GM21717 (cell line): Measurements from ENCODE around the gene KRT7.

Source experiments
- ATAC-seq: cut with Tn5 transposase; IDR thresholded peaks from one replicate; pipeline ENCODE4 v1.9.1; 2021; ENCODE audit warnings: mild to moderate bottlenecking, moderate library complexity; ENCODE audit not compliant: unreplicated experiment

Gene KRT7

DNA sequence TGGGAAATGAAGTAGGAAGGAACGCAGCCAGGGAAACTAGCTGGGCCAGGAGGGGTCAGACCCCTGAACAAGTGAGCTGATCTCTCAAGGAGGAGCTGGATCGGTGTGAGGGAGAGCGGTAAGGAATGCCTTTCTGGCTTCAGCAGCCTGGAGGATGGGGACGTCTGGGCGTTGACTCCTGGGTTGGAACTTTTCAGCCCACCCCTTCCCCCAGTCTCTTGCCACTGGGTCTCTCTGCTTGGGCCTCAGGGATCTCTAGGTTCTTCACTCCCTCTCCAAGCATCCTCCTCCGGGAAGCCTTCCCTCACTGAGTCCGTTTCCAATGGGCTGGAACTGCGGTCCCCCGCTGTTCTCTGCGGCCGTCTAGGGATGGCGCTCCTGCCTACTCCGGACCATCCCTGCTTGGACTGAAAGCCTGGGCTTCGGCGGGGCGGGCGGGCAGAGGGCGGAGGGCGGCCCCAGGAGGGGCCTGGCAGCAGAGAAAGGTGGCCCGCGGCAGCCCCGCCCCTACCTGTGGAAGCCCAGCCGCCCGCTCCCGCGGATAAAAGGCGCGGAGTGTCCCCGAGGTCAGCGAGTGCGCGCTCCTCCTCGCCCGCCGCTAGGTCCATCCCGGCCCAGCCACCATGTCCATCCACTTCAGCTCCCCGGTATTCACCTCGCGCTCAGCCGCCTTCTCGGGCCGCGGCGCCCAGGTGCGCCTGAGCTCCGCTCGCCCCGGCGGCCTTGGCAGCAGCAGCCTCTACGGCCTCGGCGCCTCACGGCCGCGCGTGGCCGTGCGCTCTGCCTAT lies at the start of gene KRT7:
KRT7 (plus strand) TSS at position 570 of the 788 bp plus-strand sequence; CDS start at position 624, 54 bp downstream.
- no peak for ATAC-seq

DNA sequence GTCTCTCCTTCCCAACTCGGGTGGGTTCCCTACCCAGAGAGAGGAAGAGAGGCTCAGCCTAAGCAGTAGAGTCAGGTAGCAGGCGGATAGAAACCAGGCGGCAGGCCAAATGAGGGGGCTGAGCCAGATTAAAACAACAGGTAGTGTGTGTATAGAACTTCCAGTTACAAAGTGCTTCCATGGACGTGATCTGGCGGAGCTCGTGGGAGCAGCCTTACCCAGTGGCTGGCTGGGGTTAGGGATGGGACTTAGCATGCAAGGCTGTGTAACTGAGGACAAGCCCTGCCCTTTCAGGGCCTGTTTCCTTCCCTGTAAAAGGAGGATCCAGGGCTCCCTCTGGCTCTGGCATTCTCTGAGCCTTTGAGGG lies 49.5 kb upstream of the KRT7 start:
- no peak for ATAC-seq

DNA sequence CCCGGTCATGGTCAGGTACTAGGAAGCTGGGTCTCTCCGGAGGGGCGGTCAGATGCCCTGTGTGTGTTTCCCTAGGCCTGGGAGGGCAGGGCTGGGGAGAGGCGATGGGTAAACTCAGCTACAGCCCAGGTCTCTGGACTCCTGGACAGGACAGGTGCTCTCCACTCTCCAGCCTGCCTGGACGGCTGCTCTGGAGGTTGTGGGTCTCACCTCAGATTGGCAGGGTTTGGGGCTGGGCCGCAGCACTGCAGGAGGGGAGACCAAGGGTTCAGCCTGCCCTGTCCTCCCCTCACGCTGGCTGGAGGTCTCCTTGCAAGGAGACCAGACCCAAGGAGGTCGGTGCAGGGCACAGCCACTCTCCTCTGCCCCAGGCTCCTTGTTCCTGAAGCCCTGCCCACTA lies 49.1 kb upstream of the KRT7 start:
- no peak for ATAC-seq

DNA sequence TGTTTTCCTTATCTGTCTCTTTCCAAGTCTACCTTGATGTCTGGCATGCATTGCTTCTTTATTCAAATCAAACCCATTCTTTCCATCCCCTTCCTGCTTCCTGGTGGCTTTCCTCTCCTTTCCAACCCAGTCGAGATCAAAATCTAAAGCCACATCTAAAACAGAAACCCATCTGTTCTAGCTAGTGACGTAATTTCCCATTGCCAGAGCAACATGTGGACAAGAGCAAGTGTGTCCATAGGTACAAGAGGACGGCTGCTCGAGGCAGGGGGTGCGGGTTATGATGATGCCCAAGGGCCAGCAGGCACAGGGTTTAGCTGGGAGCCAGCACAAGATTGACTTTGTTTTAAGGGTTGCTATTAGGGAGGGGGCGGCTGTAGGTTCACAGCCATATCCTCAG lies 48.2 kb upstream of the KRT7 start:
- ATAC-seq: no peak

DNA sequence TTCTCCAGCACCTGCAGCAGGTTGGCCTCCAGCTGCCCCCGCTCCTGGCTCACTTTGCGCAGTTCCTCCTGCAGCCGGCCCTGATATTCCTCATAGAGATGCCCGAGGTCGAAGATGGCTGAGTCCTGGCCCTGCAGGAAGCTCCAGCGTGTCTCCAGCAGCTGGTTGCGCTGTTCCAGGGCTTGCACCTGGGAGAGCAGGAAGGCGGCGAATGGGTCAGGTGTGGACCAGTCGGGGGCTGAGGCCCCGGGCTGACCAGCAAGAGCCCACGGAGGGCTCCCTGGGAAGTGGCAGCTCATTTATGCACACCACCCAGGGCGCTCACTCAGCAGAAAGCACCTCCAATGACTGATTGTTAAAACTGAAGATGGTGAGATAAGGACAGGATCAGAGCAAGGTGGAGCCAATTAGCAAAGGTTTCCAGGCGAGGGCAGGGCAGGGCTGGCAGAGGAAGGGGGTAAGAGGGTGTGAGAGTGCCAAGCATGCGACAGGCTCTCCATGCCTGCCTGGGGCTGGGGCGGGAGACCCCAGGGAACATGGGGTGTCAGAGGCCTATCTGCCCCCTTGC lies 47.6 kb upstream of the KRT7 start:
- ATAC-seq: no peak

DNA sequence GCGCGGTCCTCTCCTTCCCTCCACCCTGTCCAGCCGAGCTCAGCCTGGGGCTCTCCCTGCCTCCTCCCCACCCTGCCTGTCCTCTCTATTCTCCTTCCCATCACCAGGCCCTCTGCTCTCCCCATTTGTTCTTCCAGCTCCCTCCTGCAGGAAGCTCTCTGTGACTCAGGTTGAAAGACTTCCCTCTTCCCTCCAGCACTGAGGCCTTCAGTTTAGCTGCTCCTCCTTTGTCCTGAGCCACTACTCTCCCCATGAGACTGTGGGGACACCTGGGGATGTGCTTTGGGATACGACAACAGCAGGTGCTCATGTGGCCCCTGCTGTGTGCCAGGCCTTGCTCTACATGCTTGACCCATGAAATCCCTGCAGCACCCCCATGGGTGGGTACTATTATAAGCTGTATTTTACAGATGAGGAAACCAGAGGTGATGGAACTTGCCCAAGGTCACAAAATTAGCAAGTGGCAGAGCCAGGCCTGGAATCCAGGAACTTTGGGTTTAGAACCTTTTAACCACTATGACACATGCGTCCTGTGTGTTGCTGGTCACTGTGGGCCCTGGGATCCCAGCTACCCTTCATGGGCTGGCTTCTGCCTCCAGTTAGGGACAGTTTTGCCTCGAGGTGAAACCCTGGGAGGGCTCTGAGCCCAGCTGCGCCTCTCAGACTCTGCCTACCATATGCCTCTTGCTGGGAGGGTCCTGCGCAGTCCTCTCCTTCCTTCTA lies 46.8 kb upstream of the KRT7 start:
- ATAC-seq: no peak

DNA sequence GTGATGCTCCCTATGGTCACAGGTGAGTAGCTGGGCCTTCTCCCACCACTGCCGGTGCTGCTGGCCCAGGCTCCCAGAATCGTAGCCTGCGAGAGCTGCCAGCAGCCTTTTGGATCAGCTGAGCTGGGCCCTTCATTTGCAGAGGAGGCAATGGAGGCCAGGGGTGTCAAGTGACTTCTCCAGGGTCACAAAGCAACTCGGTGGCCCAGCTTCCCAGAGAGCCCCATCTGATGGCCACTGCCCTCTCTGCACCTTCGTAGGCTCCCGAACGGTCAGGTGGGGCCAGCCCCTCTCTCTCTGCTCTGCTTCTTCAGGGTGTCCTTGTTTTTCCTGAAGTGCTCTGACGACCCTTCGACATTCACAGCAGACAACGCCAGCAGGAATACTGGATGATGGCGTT lies 45.8 kb upstream of the KRT7 start:
- ATAC-seq: no peak

DNA sequence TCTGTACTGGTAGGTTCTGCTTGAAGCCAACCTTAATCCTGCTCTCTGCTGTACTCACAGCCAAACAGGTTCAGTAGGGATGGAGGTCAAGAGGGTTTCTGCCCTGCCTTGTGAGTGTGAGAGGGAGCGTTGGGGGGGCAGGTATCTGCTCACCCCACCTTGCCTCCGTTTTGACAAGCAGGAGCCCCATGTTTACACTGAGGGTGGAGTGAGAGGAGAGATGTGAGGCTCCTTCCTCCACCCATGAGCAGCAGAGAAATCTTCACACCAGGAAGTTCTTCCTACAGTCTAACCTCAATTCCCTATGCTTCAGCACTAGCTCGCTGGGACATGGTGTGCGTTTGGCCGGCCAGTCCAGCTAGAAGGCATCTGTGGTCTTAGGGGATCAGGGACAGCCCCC lies 45.4 kb upstream of the KRT7 start:
- no peak for ATAC-seq

DNA sequence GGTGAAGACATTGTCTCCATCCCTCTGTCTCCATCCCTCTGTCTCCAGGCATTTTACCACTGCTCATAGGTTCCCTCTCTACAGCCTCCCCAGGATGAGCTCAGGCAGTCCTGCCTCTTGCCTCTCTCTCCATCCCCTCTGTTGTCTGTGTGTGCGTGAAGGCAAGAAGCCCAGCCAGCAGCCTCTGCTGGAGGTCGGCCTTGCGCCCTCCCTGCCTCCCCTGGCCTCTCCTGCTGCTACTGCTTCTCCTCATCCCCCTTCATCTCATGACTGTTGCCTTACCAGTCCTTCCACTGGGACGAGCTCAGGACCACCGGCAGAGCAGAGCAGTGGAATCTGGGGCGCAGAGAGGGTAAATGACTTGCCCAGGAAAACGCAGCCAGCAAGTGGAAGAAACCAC lies 44.4 kb upstream of the KRT7 start:
- ATAC-seq: no peak

DNA sequence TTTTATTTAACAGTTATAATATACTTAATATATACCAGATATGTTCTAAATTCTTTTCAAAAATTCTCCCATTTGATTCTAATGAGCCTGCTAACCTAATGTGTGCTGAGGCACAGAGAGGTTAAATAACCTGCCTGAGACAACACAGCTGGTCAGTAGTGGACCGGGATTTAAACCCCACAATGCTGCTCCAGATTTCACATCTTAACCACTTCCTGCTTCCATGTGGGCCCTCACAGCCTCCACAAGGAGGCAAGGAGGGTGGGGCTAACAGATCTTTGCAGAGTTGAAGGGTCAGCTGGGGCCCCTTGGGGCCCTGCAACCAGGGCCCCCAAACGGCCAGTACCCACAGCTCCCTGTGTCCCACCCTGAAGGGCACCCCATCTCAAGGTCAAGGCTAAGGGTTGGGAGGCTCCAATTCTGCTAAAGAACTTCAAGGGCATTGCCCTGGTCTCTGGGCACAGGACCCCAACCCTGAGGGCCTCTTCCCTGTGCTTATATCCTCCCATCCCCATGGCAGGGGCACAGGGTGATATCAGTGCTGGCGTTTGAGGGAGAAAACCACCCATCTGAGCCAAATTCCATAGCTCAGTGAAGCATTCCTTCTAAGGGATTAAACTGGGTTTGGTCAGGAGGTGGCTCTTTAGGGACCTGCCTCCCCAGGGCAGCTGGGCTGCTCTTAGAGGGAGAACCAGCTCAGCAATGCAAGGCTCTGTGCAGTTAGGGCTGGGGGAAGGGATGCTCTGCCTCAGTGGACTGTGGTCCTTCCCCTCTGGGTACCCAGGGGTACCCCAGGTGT lies 43.5 kb upstream of the KRT7 start:
- no peak for ATAC-seq

DNA sequence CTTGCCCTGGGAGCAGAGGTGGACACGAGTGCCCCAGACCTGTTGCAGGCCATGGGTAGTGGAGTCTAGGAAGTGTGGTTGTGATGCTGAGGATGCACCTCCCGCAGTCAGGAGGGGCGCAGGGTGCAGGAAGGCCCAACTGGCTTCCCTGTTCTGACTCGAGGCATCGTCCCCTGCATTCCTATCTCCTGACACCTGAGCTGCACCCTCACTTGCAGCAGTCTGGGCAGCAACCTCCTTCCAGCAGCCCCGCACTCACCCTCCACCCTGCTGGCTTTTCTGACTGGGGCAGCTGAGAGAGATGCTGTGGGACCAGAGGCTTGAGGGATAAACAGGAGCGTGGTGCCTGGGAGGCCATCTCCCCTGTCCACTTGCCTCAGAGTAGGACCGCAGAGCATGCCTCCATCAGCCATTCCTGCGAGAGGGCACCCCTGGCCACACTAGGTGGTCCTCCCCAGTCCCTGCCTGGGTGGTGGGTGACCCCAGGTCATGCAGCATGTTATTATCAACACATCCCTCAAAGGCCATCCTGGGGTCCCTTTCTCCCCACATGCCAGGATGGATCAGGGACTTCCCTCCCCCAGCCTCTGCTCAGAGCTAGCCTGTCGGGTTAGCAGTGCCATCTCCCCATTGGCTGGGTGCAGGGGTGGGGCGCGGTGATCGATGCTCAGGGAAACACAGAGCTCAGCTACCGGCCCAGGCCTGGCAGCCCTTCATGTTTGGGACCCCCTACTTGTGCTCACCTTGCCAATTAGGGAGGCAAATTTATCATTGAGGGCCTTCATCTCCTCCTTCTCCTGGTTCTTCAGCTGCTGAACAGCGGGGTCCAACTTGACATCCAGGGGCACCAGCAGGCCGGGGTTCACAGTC lies 41.9 kb upstream of the KRT7 start:
- no peak for ATAC-seq

DNA sequence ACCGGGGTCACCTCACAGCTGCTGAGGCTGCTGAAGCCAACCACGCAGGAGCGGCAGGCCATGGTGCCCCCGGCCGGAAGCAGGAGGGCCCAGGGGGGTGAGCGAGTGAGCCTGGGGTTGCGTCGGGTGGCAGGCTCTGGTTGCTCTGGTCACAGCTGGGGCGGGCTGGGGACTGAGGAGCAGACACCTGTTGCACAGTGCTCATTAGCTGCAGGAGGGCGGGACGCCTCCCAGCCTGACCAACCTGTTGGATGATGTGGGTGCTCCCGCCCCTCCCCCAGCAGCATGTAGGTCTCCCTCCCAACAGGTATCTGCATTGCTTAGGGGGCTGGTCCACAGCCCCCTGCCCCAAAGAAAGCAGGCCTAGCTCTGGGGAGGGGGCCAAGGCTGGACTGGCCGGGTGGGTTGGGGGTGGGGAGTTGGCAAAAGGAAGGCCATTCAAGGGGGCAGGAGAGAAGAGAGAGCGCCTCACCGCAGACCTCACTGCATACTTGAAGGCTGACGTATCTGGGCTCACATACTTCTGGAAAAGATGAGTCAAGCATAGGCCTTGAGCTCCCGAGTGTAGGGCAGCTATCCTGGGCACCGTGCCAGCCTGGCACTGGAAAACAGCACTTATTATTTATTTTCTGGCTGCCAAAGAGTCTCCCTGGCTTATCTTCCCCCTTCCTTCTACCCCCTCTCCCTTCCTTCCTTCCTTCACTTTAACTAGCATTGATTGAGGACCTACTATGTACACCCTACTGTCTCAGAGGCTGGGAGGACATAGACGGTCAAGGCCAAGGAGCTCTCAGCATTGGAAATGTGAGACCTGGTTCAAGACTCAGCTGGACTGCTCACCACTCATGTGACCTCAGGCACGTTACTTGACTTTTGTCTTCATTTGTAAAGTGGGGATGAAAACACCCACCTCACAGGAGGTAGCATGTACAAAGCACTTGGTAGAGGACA lies 40.9 kb upstream of the KRT7 start, which contains the start of gene KRT80:
KRT80 (minus strand) TSS at position 174 of the 951 bp plus-strand sequence; CDS start at position 62, 112 bp downstream.
- ATAC-seq: no peak

DNA sequence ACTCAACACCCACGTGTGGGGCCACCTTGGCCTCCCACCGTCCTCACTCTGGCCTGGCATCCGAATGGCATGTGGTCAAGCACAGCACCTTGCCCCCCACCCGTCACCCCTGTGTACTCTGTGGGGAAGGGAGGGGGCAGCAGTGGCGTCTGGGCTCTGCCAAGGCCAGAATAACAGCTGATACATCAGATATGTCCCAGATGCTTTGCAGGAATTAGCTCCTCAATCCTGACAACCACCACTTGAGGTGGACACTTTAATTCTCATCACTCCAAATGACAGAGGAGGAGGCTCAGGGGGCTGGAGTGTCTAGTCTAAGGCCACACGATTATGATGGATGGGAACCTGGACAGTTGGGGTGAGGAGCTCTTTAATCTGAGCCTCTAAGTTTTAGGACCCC lies 39.5 kb upstream of the KRT7 start:
- ATAC-seq: no peak

DNA sequence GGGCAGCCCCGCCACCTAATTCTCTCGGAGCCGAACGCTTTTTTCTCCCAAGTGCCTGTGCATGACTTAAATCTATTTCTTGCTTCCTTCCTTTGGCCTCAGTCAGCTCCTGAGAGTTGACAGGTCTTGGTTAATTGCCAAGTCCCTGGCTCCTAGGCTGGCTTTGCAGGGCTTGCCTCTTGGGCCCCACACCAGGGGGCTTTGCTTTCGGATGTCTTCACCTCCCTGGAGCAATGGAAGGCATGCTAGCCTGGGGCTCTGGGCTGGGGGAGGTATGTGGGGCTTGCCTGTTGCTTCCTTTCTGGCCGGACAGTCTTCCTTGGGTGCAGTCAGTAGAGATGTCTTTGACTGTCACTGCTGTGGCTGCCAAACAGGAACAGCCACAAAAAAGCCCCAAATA lies 39.1 kb upstream of the KRT7 start:
- no peak for ATAC-seq

DNA sequence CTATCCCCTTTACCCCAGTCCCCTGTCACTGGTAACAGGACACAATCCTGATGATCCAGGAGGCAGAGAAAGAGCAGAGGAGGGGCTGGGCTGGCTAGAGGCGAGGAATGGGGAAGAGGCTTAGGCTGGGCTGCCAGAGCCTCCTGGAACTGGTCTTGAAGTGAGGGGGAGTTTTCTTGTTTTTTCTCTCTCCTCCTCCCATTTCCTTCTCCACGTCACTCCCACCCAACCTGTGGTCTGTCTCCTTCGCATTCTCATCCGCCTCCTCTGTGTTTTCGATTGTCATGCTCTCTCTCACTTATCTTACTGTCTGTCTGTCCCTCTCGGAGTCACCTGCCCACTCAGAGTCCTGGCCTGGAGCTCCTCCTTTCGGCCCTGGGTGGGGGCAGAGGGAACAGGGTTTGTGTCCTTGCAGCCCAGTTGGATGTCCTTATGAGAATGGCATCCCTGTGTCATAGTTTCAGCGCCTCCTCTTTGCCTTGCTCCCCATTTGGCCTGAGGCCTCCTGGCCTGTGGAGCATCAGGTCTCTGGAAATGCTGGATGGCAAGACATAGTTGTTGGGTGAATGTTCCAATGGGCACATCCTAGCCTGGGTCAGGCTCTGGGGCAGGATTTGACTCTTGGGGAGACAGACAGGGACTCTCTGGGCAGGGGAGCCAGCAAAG lies 37.8 kb upstream of the KRT7 start:
- no peak for ATAC-seq

DNA sequence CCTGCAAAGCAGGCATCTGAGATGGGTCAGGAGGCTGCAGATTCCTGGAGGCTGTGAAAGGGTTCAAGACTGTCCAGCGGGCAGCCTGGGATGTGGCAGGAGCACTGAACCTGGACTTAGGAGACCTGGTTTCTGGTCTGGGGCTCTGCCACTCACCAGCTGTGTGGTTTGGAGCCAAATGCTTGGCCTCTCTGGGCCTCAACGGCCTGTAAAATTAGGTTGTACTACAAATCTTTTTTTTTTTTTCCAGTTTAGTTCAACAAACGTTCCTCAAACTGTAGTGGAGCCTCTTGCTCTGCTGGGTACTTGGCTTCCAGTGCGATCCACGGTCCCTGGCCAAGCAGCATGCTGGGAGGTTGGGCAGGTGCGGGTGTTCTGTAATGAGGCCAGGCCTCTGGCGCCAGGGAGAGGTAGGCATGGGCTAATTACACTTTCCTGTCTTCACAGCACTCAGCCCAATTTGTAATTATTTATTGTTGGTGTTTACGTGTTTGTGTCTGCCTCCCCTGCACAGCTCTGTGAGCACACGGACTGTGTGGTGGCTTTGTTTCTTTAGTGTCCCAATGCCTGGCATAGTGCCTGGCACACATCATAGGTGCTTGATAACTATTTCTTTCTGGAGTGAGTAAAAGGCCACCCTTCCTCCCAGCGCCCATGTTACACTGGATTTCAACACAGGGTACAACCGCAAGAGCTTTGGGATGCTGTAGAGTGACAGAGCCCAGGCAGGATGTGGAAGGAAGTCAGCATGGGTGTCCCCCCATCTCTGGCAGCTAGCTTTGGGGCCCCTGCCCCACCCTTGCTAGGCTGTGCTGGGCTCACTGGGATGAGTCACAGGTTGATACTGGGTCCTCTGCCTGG lies 35.4 kb upstream of the KRT7 start:
- no peak for ATAC-seq

DNA sequence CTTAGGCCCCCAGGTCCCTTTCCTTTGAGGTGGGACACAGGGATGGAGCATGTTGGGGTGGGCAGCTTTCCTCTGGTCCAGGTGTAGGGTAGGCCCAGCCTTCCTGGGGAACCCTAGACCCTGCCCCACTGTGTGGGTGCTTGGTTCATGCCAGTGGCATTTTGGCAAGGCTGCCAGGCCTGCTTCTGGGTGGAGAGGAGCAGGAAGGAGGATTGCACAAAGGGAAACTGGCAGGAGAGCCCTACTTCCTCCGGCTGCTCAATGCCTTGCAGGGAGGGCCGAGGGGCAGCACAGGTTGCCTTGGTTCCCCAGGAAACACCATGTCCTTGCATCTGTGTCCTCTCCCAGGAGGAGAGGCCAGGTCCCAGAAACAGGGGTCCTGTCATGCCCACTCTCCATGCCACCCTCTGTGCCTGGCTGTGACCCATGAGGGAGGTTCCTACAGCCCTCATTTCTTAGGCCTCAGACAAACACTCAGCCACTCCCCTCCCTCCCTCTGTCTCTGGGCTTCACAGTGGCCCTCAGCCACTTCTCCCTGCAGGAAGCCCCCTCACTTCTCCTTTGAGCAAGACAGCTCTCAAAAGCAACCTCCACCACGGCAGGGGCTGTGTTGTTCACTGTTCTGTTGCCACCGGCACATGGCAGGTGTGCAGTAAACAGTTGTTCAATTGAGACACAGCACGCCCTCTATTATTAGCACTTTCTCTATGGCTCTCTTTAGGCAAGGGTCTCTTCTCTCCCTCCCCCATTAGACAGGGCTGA lies 34.4 kb upstream of the KRT7 start:
- no peak for ATAC-seq
